SU-DHL-6 (cell line): ENCODE results near the gene PRKAR1B.

Experiments
- EZH2phosphoT487 ChIP-seq: fragments of 200-600 bp; sonication (generic), shearing (Covaris generic); conservative IDR thresholded peaks from 2 replicates; pipeline ENCODE4 v1.6.1; 2018; ENCODE audit warnings: mild to moderate bottlenecking, antibody characterized with exemption, low read length, moderate library complexity, mixed read lengths
- TF ChIP-seq, protein P1 (sequence below): fragments of 200-600 bp; sonication (generic); IDR thresholded peaks from one replicate; pipeline ENCODE4 v1.5.1; 2017; ENCODE audit warnings: antibody characterized with exemption, mild to moderate bottlenecking, low read length, moderate library complexity; ENCODE audit not compliant: insufficient read depth, poor library complexity, severe bottlenecking

DNA sequence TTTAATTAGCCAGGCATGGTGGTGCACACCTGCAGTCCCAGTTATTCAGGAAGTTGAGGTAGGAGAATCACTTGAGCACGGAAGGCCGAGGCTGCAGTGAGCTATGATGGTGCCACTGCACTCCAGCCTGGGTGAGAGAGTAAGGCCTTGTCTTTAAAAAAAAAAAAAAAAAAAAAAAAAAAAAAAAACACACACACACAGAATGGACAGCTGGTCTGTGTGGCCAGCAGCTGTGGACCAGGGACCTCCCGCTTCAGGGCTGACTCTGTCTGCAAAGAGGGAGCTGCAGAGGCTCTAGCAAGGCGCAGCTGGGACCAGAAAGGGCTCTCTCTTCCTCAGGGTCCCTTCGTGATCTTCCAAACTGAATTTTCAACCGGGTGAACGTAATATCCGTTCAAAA is 54.2 kb downstream of the PRKAR1B start:
- TF ChIP-seq, protein P1, sequence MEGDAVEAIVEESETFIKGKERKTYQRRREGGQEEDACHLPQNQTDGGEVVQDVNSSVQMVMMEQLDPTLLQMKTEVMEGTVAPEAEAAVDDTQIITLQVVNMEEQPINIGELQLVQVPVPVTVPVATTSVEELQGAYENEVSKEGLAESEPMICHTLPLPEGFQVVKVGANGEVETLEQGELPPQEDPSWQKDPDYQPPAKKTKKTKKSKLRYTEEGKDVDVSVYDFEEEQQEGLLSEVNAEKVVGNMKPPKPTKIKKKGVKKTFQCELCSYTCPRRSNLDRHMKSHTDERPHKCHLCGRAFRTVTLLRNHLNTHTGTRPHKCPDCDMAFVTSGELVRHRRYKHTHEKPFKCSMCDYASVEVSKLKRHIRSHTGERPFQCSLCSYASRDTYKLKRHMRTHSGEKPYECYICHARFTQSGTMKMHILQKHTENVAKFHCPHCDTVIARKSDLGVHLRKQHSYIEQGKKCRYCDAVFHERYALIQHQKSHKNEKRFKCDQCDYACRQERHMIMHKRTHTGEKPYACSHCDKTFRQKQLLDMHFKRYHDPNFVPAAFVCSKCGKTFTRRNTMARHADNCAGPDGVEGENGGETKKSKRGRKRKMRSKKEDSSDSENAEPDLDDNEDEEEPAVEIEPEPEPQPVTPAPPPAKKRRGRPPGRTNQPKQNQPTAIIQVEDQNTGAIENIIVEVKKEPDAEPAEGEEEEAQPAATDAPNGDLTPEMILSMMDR: no peak
- TF ChIP-seq EZH2phosphoT487: no peak
